ENCODE measurements around the gene MPP3.
"Not testable (repeated sequence)": the region's sequence is repeated elsewhere in the genome, so short reads cannot be mapped to it uniquely, and the experiment has no call there.

MPP3 gene

GRCh38 chr17:43874293-43874692 lies 41.3 kb upstream of the MPP3 start:
- H3K36me3 ChIP-seq (ENCODE audit: insufficient read depth, low read length), result peaks cover 15% of the 10 kb centered on the region
- peaks cover 4% of the 10 kb centered on the region for H3K4me1 ChIP-seq (ENCODE audit: insufficient read depth, low read length)
- H3K9ac ChIP-seq (ENCODE audit: low read length), result no peak overlapping the region
- H3K4me3 ChIP-seq (ENCODE audit: low read depth in 1 of 2, low read length in 2 of 2), result no peak overlapping the region
- H3K27me3 ChIP-seq (ENCODE audit: control insufficient read depth in 1 of 2, insufficient read depth in 2 of 2, low read length in 2 of 2), result no peaks in the 10 kb centered on the region
- H3K27ac ChIP-seq (ENCODE audit: low read depth, low read length), result no peak overlapping the region
- no peaks in the 10 kb centered on the region for H3K9me3 ChIP-seq (ENCODE audit: low read length)

- no peak overlapping the region for H3K9ac ChIP-seq (ENCODE audit: low read length)
- H3K9me3 ChIP-seq (ENCODE audit: low read length), result no peaks in the 10 kb centered on the region
- H3K27me3 ChIP-seq (ENCODE audit: control insufficient read depth in 1 of 2, insufficient read depth in 2 of 2, low read length in 2 of 2), result no peaks in the 10 kb centered on the region
- H3K27ac ChIP-seq (ENCODE audit: low read depth, low read length), result no peak overlapping the region
- H3K4me3 ChIP-seq (ENCODE audit: low read depth in 1 of 2, low read length in 2 of 2), result no peak overlapping the region
- peaks cover 2% of the 10 kb centered on the region for H3K4me1 ChIP-seq (ENCODE audit: insufficient read depth, low read length)
- peaks cover 11% of the 10 kb centered on the region for H3K36me3 ChIP-seq (ENCODE audit: insufficient read depth, low read length)
Measured at GRCh38 chr17:43873815-43874214, 40.9 kb upstream of the MPP3 start.

- H3K27ac ChIP-seq (ENCODE audit: low read depth, low read length), result no peak overlapping the region
- H3K4me3 ChIP-seq (ENCODE audit: low read depth in 1 of 2, low read length in 2 of 2), result no peak overlapping the region
- H3K4me1 ChIP-seq (ENCODE audit: insufficient read depth, low read length), result no peaks in the 10 kb centered on the region
- no peak overlapping the region for H3K9ac ChIP-seq (ENCODE audit: low read length)
- H3K36me3 ChIP-seq (ENCODE audit: insufficient read depth, low read length), result peaks cover 11% of the 10 kb centered on the region
- H3K9me3 ChIP-seq (ENCODE audit: low read length), result no peaks in the 10 kb centered on the region
- no peaks in the 10 kb centered on the region for H3K27me3 ChIP-seq (ENCODE audit: control insufficient read depth in 1 of 2, insufficient read depth in 2 of 2, low read length in 2 of 2)
Measured at GRCh38 chr17:43873091-43873490, 40.1 kb upstream of the MPP3 start.

- Histone ChIP-seq H3K36me3 (ENCODE audit: insufficient read depth, low read length) (peaks cover 4% of the 10 kb centered on the region), H3K9ac (ENCODE audit: low read length) (no peak overlapping the region), H3K9me3 (ENCODE audit: low read length) (no peaks in the 10 kb centered on the region), H3K4me1 (ENCODE audit: insufficient read depth, low read length) (no peaks in the 10 kb centered on the region), H3K4me3 (ENCODE audit: low read depth in 1 of 2, low read length in 2 of 2) (no peak overlapping the region), H3K27me3 (ENCODE audit: control insufficient read depth in 1 of 2, insufficient read depth in 2 of 2, low read length in 2 of 2) (no peaks in the 10 kb centered on the region), H3K27ac (ENCODE audit: low read depth, low read length) (no peak overlapping the region)
Measured at GRCh38 chr17:43871946-43872690, 39.2 kb upstream of the MPP3 start.

GRCh38 chr17:43869031-43869430 lies 36.1 kb upstream of the MPP3 start:
- not testable (repeated sequence) for H3K27ac ChIP-seq (ENCODE audit: low read depth, low read length); H3K4me3 ChIP-seq (ENCODE audit: low read depth in 1 of 2, low read length in 2 of 2); H3K9me3 ChIP-seq (ENCODE audit: low read length); H3K9ac ChIP-seq (ENCODE audit: low read length); H3K4me1 ChIP-seq (ENCODE audit: insufficient read depth, low read length); H3K36me3 ChIP-seq (ENCODE audit: insufficient read depth, low read length); H3K27me3 ChIP-seq (ENCODE audit: control insufficient read depth in 1 of 2, insufficient read depth in 2 of 2, low read length in 2 of 2)

GRCh38 chr17:43868226-43868994 lies 35.5 kb upstream of the MPP3 start:
- no peak overlapping the region for H3K4me3 ChIP-seq (ENCODE audit: low read depth in 1 of 2, low read length in 2 of 2)

GRCh38 chr17:43864161-43864984 lies 31.4 kb upstream of the MPP3 start:
- Histone ChIP-seq H3K9ac (ENCODE audit: low read length) (no peak overlapping the region), H3K27ac (ENCODE audit: low read depth, low read length) (no peak overlapping the region), H3K36me3 (ENCODE audit: insufficient read depth, low read length) (no peaks in the 10 kb centered on the region), H3K4me1 (ENCODE audit: insufficient read depth, low read length) (no peaks in the 10 kb centered on the region), H3K27me3 (ENCODE audit: control insufficient read depth in 1 of 2, insufficient read depth in 2 of 2, low read length in 2 of 2) (no peaks in the 10 kb centered on the region), H3K9me3 (ENCODE audit: low read length) (no peaks in the 10 kb centered on the region), H3K4me3 (ENCODE audit: low read depth in 1 of 2, low read length in 2 of 2) (no peak overlapping the region)

More at GRCh38 chr17:43868226-43868994, 35.5 kb upstream of the MPP3 start:
- Histone ChIP-seq H3K36me3 (ENCODE audit: insufficient read depth, low read length) (no peaks in the 10 kb centered on the region), H3K9ac (ENCODE audit: low read length) (no peak overlapping the region), H3K27ac (ENCODE audit: low read depth, low read length) (no peak overlapping the region), H3K27me3 (ENCODE audit: control insufficient read depth in 1 of 2, insufficient read depth in 2 of 2, low read length in 2 of 2) (no peaks in the 10 kb centered on the region), H3K4me1 (ENCODE audit: insufficient read depth, low read length) (no peaks in the 10 kb centered on the region), H3K9me3 (ENCODE audit: low read length) (no peaks in the 10 kb centered on the region)

- H3K4me3 ChIP-seq (ENCODE audit: low read depth in 1 of 2, low read length in 2 of 2), result no peak overlapping the region
- H3K9ac ChIP-seq (ENCODE audit: low read length), result no peak overlapping the region
- no peaks in the 10 kb centered on the region for H3K4me1 ChIP-seq (ENCODE audit: insufficient read depth, low read length)
- peaks cover 0 to 10% of the 10 kb centered on the region in 2 donors for H3K27me3 ChIP-seq (ENCODE audit: control insufficient read depth in 1 of 2, insufficient read depth in 2 of 2, low read length in 2 of 2)
- H3K27ac ChIP-seq (ENCODE audit: low read depth, low read length), result no peak overlapping the region
- H3K36me3 ChIP-seq (ENCODE audit: insufficient read depth, low read length), result no peaks in the 10 kb centered on the region
- H3K9me3 ChIP-seq (ENCODE audit: low read length), result no peaks in the 10 kb centered on the region
Measured at GRCh38 chr17:43861960-43862359, 29.0 kb upstream of the MPP3 start.

GRCh38 chr17:43860927-43861622 lies 28.1 kb upstream of the MPP3 start:
- no peak overlapping the region for H3K4me3 ChIP-seq (ENCODE audit: low read depth in 1 of 2, low read length in 2 of 2)
- H3K4me1 ChIP-seq (ENCODE audit: insufficient read depth, low read length), result no peaks in the 10 kb centered on the region
- no peaks in the 10 kb centered on the region for H3K9me3 ChIP-seq (ENCODE audit: low read length)
- no peak overlapping the region for H3K9ac ChIP-seq (ENCODE audit: low read length)
- H3K27ac ChIP-seq (ENCODE audit: low read depth, low read length), result no peak overlapping the region
- no peaks in the 10 kb centered on the region for H3K36me3 ChIP-seq (ENCODE audit: insufficient read depth, low read length)
- peaks cover 0 to 10% of the 10 kb centered on the region in 2 donors for H3K27me3 ChIP-seq (ENCODE audit: control insufficient read depth in 1 of 2, insufficient read depth in 2 of 2, low read length in 2 of 2)

GRCh38 chr17:43860077-43860725 lies 27.3 kb upstream of the MPP3 start:
- Histone ChIP-seq H3K4me3 (ENCODE audit: low read depth in 1 of 2, low read length in 2 of 2) (no peak overlapping the region), H3K9me3 (ENCODE audit: low read length) (no peaks in the 10 kb centered on the region), H3K4me1 (ENCODE audit: insufficient read depth, low read length) (no peaks in the 10 kb centered on the region), H3K27ac (ENCODE audit: low read depth, low read length) (no peak overlapping the region), H3K36me3 (ENCODE audit: insufficient read depth, low read length) (no peaks in the 10 kb centered on the region), H3K9ac (ENCODE audit: low read length) (no peak overlapping the region), H3K27me3 (ENCODE audit: control insufficient read depth in 1 of 2, insufficient read depth in 2 of 2, low read length in 2 of 2) (peaks cover 0 to 10% of the 10 kb centered on the region in 2 donors)

All from muscle layer of colon (tissue), 2 donors.